Sigmoid colon (tissue), 4 donors: ENCODE measurements around the gene USP50.

Experiments used
- CTCF ChIP-seq, 4 experiments: fragments of 450-650 bp in 3 of 4; fragments of 200-600 bp in 1 of 4; IDR thresholded peaks; one replicate each; pipeline ENCODE4 v1.5.1; 2016 to 2019; ENCODE audit warnings: antibody characterized with exemption in 4 of 4, mild to moderate bottlenecking in 3 of 4, moderate library complexity in 2 of 4
- POLR2A ChIP-seq, 2 donors: fragments of 450-650 bp; IDR thresholded peaks; one replicate each; pipeline ENCODE4 v1.6.1; 2016; ENCODE audit warnings: antibody characterized with exemption in 2 of 2, mild to moderate bottlenecking in 2 of 2, moderate library complexity in 2 of 2
- POLR2AphosphoS5 ChIP-seq, 4 donors: sonication (generic); formaldehyde crosslinking; IDR thresholded peaks; one replicate each; pipeline ENCODE4 v1.6.1; 2017; ENCODE audit warnings: antibody characterized with exemption in 4 of 4

GRCh38 chr15:50552238-50552637 lies 5.8 kb upstream of the USP50 start:
- TF ChIP-seq POLR2AphosphoS5 (IDR thresholded peaks at IDR 0.05) (no peak), CTCF (IDR thresholded peaks at IDR 0.05) (no peak), POLR2A (IDR thresholded peaks at IDR 0.05) (no peak)
